Measurements from ENCODE around the gene SAT1.

Gene SAT1

GRCh38 chrX:23804578-23804977 lies 21.6 kb downstream of the SAT1 start:
- DNase-seq (ENCODE audit: extremely low read depth, insufficient read length), result no peak
- no peak overlapping the region for H3K4me3 ChIP-seq (replicated peaks; ENCODE audit: low read depth, low read length)
- H3K27me3 ChIP-seq (replicated peaks; ENCODE audit: control insufficient read depth, insufficient read depth, low read length), result no peaks in the 10 kb centered on the region
- no peak for TF ChIP-seq CTCF (IDR thresholded peaks at IDR 0.05; ENCODE audit: insufficient read depth, low read length, poor library complexity, severe bottlenecking)
- no peaks in the 10 kb centered on the region for H3K36me3 ChIP-seq (ENCODE audit: control insufficient read depth, insufficient read depth, low read length)

GRCh38 chrX:23805389-23805788 lies 22.4 kb downstream of the SAT1 start:
- TF ChIP-seq CTCF (IDR thresholded peaks at IDR 0.05; ENCODE audit: insufficient read depth, low read length, poor library complexity, severe bottlenecking), result no peak
- no peak for DNase-seq (ENCODE audit: extremely low read depth, insufficient read length)
- Histone ChIP-seq H3K36me3 (ENCODE audit: control insufficient read depth, insufficient read depth, low read length) (no peaks in the 10 kb centered on the region), H3K4me3 (replicated peaks; ENCODE audit: low read depth, low read length) (no peak overlapping the region), H3K27me3 (replicated peaks; ENCODE audit: control insufficient read depth, insufficient read depth, low read length) (no peaks in the 10 kb centered on the region)

- no peak for DNase-seq (ENCODE audit: extremely low read depth, insufficient read length)
- Histone ChIP-seq H3K36me3 (ENCODE audit: control insufficient read depth, insufficient read depth, low read length) (no peaks in the 10 kb centered on the region), H3K4me3 (replicated peaks; ENCODE audit: low read depth, low read length) (no peak overlapping the region), H3K27me3 (replicated peaks; ENCODE audit: control insufficient read depth, insufficient read depth, low read length) (no peaks in the 10 kb centered on the region)
- TF ChIP-seq CTCF (IDR thresholded peaks at IDR 0.05; ENCODE audit: insufficient read depth, low read length, poor library complexity, severe bottlenecking), result no peak
Observed at GRCh38 chrX:23810279-23810678, 27.3 kb downstream of the SAT1 start.

DNA sequence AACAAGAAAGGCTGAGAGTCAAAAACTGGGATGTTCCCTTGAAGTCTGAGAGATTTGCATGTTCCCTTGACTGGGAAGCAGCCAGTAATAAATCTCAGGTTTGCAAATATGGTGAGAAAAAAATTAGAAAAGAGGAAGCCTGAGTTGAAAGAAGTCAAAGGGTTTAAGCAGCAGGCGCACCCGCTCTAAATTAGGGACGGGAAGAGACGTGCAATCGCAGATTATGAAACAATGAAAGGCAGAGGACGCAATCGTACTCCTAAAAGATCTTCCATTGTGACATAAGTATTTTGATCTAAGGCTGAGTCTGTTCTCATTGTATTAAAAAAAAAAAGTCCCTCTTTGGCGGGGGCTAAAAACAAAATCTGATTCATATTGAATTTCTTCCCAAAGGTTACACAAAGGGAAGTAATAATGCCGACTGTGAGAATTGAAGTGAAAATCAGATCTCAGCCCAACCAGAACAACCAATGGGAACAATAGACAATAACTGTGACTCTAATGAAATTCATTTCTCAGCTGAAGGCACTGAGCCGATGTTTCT lies 28.2 kb downstream of the SAT1 start:
- no peak overlapping the region for H3K4me3 ChIP-seq (replicated peaks; ENCODE audit: low read depth, low read length)
- no peak for DNase-seq (ENCODE audit: extremely low read depth, insufficient read length)
- TF ChIP-seq CTCF (IDR thresholded peaks at IDR 0.05; ENCODE audit: insufficient read depth, low read length, poor library complexity, severe bottlenecking), result no peak
- H3K36me3 ChIP-seq (ENCODE audit: control insufficient read depth, insufficient read depth, low read length), result no peaks in the 10 kb centered on the region
- H3K27me3 ChIP-seq (replicated peaks; ENCODE audit: control insufficient read depth, insufficient read depth, low read length), result no peaks in the 10 kb centered on the region

GRCh38 chrX:23811656-23812055 lies 28.7 kb downstream of the SAT1 start:
- no peak for DNase-seq (ENCODE audit: extremely low read depth, insufficient read length)
- no peaks in the 10 kb centered on the region for H3K36me3 ChIP-seq (ENCODE audit: control insufficient read depth, insufficient read depth, low read length)
- H3K4me3 ChIP-seq (replicated peaks; ENCODE audit: low read depth, low read length), result no peak overlapping the region
- no peaks in the 10 kb centered on the region for H3K27me3 ChIP-seq (replicated peaks; ENCODE audit: control insufficient read depth, insufficient read depth, low read length)
- no peak for TF ChIP-seq CTCF (IDR thresholded peaks at IDR 0.05; ENCODE audit: insufficient read depth, low read length, poor library complexity, severe bottlenecking)

GRCh38 chrX:23813808-23814207 lies 30.8 kb downstream of the SAT1 start:
- DNase-seq (ENCODE audit: extremely low read depth, insufficient read length), result no peak
- Histone ChIP-seq H3K4me3 (replicated peaks; ENCODE audit: low read depth, low read length) (no peak overlapping the region), H3K36me3 (ENCODE audit: control insufficient read depth, insufficient read depth, low read length) (no peaks in the 10 kb centered on the region), H3K27me3 (replicated peaks; ENCODE audit: control insufficient read depth, insufficient read depth, low read length) (no peaks in the 10 kb centered on the region)
- TF ChIP-seq CTCF (IDR thresholded peaks at IDR 0.05; ENCODE audit: insufficient read depth, low read length, poor library complexity, severe bottlenecking), result no peak

Data from GM06990 (cell line).